Astrocyte of the spinal cord (primary cell): ENCODE data around the gene LCLAT1.

Source experiments
- DNase-seq: peaks from one replicate; pipeline ENCODE4 v3.0.0; 2011; ENCODE audit warnings: low read depth, low spot score
- H3K4me3 ChIP-seq: 2 replicates; pipeline ENCODE4 v1.5.1; 2011; ENCODE audit warnings: low read depth, mild to moderate bottlenecking, low read length, moderate library complexity
- CTCF ChIP-seq: IDR thresholded peaks from 2 replicates; pipeline ENCODE4 v1.5.1; 2012; ENCODE audit warnings: low read depth, mild to moderate bottlenecking, low read length, inconsistent platforms
- in situ Hi-C: cut with HindIII; loops from 2 replicates; pipeline ENCODE4 v1.10.0; 2017; ENCODE audit warnings: low sequenced_read_pairs

LCLAT1 gene

GRCh38 chr2:30670453-30670852 lies 223.4 kb downstream of the LCLAT1 start:
- TF ChIP-seq CTCF = no peak
- no peak for DNase-seq
- in situ Hi-C loops = no loop called here

GRCh38 chr2:30673127-30673526 lies 226.1 kb downstream of the LCLAT1 start:
- no peak for DNase-seq
- in situ Hi-C loops = no loop called here
- no peak for TF ChIP-seq CTCF
- H3K4me3 ChIP-seq = no peak overlapping the region

More at GRCh38 chr2:30670453-30670852, 223.4 kb downstream of the LCLAT1 start:
- no peak overlapping the region for H3K4me3 ChIP-seq

- no peak for TF ChIP-seq CTCF
- no peak for DNase-seq
- H3K4me3 ChIP-seq = no peak overlapping the region
- in situ Hi-C loops = no loop called here
These were observed 228.7 kb downstream of the LCLAT1 start for GRCh38 chr2:30675758-30676157.

GRCh38 chr2:30677231-30677630 lies 230.2 kb downstream of the LCLAT1 start:
- in situ Hi-C loops = no loop called here
- no peak overlapping the region for H3K4me3 ChIP-seq
- TF ChIP-seq CTCF = no peak
- no peak for DNase-seq

GRCh38 chr2:30677861-30678385 lies 230.9 kb downstream of the LCLAT1 start:
- H3K4me3 ChIP-seq = no peak overlapping the region
- TF ChIP-seq CTCF = no peak
- in situ Hi-C loops = no loop called here
- no peak for DNase-seq

- in situ Hi-C loops = no loop called here
- no peak for TF ChIP-seq CTCF
- no peak for DNase-seq
- no peak overlapping the region for H3K4me3 ChIP-seq
These were observed 231.5 kb downstream of the LCLAT1 start for GRCh38 chr2:30678410-30679137.
